CMK (cell line): ENCODE data around the gene CAMSAP1.

Source experiments
- DNase-seq: peaks from one replicate; pipeline ENCODE4 v3.0.0-alpha.2; 2010; ENCODE audit warnings: low read depth

CAMSAP1 gene

DNA sequence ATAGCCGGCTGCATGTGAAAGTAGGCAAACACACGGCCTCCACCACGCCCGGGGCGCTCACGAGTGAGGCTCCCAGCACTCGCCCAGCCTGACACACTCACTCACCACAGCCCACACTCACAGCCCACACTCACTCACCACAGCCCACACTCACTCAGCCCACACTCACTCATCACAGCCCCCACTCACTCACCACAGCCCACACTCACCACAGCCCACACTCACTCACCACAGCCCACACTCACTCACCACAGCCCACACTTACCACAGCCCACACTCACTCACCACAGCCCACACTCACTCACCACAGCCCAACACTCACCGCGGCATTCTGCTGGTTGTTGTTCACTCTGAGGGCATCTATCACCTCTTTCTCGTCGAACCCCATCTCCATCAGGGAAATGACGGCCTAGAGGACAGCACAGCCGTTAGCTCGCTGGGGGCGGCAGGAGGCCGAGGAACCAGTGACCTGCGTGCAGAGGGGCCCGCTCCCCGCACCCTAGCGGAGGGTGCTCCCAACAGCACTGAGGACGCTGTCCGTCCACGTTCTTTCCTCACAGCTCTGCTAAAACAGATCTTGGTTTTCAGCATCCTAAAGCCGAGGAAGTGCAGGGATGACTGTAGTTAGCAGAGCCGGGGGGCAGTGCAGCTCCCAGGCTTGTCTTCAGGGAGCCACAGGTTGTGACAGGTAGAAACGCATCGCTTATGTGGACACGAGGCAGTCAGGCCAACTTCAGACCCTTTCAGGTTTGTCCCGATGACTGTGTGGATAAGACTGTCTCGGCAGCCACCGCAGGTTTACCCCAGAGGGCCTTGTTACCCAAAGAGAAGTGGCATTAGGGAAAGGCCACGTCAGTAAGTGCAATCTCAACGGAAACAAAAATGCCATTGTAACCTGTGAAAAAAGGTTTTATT, 32.3 kb upstream of the CAMSAP1 start:
- DNase-seq: no peak

DNA sequence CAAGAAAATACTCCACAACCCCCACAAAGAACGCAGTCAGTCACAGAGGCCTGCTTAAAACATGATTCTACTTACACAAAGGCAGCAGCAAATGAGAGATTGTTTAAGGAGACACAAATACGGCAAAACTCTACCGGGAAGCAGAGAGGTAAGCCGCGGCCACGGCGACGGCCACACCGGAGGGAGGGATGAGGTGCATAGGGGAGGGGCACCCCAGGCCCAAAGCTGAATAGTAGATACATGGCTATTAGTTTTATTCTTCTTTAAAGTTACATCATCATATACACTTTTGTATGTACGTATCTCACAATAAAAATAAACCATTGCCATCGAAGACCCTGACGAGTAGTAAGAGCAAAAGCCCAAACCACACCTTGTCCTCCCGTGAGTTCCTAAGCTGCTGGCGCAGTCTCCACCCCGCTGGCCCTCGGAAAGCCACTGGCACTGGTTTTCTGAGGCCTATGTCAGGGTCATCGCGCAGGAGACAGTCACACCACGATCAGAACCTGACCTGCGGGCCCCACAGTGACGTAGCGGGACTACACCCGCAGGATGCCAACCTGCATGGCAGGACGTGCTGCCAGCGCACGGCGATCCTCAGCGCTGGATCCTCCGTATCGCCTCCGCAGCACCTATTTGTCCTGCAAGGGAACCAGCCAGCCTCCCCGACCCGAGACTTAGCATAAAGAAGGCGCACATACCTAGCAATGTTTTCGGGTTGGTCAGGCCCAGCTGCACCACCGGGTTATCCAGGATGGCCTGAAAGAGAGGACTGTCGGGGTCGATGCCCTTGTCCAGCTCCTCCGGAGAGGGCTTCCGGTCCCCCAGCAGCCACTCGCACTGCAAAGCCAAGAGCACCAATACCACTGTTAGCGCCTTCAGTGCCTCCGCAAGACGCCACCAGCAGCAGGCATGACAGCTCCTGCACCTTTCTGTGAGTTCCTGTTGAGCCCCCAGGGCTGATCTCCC, 30.5 kb upstream of the CAMSAP1 start:
- DNase-seq: no peak

DNA sequence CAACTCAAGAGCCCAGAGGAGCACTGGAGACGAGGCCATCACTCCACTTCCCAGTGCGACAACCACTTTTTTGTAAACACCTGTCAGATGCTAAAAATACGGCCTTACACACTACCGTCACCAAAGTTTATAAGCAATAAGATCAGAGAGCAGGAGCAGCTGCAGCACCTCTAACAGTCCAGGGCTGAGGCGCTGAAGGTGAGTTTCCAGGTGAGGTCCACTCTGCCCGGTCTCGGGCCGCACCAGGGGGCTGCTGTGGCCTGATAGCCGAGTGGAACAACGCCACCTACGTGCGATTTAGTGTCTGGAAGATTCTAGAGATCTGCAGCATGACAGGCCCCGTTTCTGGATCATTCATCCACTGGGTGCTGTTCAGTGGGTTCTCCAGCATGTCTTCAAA, 25.8 kb upstream of the CAMSAP1 start:
- no peak for DNase-seq

DNA sequence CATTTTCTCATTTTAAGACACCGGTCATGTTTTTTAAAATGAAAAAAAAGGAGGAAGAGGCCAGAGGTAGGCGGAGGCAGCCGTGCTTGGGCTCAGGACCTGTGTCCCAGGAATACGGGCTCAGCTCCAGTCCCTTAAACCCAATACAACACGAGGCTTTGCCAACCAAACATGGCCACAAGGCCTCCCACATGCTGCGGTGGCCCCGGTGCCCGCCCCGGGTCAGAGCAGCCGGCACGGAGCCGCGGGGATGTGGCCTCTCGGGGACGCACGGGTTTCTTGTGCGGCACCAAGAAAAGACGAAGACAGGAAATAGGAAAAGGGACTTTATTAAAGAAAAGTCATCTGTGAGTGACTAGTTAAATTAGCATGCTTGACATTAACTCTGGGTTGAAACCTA, 25.3 kb upstream of the CAMSAP1 start:
- DNase-seq: no peak

DNA sequence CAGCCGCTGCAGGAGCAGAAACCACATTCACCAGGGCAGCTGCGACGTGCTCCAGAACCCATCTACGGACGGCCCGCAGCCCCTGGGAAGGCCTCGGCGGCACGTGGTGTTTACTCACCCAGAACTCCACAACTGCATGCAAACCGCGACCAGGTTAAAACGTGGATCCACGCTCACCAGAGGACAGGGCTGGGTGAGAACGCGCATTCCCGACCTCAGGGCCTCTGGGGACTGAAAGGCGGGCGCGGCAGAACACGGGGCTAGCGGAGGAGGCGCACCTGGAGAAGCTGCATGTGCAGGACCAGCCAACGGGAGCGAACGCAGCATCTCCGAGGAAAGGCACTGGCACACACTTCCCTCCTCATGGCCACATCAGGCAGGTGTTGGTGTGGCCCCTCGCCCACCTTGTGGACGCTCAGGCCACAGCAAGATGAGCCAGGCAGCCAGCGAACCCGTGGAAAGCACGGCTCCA, 24.0 kb upstream of the CAMSAP1 start:
- no peak for DNase-seq

DNA sequence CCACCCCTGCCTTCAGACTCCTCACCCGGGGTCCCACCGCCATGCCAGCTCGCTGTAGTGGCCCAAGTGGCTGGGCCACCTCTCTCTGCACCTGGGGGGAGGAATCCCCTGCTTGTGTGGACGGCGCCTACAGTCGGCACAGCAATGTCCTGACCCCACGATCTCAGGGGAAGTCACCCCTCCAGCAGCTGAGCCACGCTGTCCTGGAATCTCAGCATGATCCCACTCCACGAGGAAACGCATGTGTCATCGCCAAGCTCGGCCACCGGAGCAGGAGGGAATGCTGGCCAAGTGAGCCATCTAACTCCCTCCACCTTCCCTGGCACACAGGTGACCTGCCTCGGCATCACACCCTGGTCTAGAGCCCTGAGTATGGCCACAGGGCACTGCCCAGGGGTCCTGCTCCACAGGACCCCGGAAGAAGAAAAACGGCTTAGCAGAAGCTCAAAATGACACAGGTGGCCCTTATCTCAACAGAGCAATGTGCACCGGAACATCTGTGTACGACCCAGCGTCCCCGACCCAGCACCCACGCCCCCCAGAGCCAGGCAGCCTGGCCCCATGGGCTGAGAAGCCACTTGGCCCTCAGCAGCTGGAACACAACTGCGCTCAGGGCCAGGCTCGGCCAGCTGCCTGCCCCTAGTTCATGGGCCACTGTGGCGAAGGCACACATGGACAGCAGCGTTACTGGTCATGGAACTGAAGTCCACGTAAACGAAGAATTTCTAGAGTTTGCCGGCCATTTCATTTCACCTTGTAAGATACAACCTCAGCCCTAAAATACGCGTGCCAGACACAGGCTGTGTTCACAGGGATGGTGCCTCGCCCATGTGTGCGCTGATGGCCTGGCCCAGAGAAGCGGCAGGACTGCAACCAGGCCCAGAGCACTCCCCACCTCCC, 23.4 kb upstream of the CAMSAP1 start:
- DNase-seq: no peak

DNA sequence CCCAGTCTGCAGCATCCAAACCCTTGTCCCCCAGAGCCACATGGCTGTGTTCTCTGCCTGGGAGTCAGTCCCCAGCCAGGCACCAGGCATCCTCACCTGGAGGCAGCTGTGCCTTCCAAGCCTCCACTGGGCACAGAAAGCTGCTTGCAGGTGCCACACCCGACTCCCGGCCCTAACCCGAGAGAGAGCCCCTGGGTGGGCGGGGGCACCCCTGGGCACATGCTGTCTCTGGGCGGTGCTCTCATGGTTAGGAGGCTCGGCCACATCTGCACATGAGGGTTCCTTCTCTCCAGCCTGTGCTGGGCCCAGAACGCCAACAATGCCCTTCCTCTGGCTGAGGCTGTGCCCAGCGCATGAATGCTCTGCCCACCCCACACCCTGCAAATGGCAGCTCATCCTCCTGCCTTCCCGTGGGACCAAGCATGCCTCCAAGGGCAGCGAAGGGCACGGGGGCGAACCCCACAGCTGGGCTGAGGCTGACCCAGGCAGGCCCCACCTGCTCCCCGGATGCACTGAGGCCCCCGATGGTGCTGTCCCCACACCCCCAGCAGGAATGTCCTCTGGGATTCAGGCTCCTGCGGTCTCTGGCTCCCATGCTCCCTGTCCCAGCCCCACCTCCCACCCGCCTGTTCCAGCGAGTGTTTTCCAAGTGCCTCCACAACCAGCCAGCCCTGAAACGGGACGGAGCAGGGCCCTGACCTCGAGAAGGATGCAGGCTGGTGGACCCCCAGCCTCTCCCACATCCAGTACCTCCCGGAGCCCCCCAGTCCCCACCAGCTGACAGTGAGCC, 22.5 kb upstream of the CAMSAP1 start:
- DNase-seq: no peak

DNA sequence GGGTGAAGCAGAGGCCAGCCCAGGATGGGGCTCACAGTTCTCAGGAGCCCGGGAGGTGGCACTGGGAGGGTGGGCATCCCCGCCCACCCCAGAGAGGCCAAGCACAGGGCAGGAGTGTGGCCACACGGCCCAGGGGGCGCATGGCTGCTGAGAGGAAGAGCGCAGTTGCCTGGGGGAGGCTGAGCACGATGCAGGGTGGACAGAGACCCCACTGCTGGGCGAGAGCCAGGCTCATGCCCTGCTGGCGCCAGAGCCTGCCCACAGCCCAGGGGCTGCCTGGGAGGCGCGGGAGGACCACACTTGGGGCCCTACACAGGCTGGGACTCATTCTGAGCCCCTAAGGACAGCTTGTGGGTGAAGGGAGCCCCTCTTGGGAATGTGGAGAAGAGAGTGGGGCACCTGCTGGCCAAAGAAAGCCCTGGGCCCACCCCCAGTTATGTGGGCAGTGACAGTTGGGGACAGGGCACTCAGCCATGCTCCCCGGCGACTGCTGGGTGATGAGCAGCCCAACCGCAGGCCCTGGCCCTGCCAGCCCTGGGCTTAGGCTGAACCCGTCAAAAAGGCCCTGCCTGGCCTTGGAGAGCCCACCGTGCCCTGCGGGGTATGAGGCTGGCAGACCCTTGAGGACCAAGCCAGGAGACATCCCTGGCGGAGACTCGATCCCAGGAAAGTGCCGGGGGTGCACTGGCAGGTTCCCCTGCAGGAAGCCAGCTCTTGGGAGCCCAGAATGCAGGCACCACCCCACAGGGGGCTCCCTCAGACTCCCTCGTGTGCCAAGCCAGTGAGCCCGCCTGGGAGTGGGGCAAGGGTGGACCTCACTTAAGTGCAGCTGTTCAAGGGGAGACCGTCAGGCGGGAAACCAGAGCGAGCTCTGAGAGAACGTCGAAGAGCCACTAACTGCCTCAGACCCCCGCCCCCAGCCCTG, 21.6 kb upstream of the CAMSAP1 start:
- no peak for DNase-seq

DNA sequence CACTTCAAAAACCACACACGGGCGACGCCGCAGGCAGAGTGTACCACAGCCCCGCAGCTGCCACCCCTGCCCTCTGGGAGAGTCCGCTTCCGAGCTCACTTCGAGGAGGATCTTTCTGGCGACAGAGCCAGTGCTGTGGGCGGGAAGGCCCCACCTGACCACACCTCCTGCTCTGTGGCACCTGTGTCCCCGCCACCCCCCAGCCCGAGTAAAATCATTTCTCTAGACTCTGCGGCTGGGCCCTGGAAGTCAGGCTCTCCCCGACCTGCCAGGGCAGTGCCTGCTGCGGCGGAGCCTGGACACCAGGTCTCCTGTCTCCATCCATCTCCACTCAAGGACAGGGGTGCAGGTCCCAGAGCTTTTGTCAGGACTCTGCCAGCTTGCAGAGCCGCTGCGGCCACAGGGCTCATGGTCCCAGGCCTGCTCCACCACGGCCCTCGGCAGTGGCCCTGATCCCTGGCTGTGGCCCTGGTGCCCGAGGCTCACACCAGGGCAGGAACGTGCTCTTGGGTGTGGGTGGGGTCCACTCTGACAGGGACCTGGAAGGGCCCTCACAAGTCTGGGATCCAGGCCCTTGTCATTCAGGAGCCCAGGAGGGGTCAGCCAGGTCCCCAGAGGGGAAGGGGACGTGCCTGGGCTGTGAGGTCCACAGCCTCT, 20.9 kb upstream of the CAMSAP1 start:
- DNase-seq: no peak

DNA sequence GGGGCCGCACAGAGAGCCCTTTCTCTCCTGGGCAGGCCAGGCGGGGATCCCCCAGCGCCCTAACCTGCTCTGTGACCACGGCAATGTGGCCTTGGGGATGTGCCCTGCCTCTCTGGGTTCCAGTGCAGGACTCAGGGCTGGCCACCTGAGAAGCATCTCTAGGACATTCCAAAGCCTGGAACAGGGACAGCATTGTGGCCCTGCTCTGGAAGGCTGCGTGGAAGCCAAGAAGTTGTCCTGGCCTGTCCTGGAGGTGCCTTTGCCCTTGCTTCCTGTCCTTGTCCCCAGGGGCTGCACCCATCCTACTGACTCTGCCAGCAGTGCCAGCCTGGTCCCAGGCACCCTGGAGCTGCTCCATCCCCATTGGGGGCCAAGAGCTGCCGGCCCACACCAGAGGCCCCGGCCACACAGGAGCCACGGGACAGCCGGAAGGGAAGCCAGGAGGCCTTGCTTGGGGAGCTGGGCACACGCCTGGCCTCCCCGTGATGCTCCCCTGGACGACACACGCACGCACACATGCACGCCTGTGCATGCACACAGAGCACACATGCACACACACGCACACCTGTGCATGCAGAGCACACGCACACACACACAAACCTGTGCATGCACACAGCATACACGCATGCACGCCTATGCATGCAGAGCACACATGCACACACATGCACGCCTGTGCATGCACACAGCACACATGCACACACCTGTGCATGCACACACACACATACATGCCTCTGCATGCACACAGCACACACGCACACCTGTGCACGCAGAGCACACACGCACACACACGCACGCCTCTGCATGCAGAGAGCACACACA, 20.1 kb upstream of the CAMSAP1 start:
- DNase-seq: no peak

DNA sequence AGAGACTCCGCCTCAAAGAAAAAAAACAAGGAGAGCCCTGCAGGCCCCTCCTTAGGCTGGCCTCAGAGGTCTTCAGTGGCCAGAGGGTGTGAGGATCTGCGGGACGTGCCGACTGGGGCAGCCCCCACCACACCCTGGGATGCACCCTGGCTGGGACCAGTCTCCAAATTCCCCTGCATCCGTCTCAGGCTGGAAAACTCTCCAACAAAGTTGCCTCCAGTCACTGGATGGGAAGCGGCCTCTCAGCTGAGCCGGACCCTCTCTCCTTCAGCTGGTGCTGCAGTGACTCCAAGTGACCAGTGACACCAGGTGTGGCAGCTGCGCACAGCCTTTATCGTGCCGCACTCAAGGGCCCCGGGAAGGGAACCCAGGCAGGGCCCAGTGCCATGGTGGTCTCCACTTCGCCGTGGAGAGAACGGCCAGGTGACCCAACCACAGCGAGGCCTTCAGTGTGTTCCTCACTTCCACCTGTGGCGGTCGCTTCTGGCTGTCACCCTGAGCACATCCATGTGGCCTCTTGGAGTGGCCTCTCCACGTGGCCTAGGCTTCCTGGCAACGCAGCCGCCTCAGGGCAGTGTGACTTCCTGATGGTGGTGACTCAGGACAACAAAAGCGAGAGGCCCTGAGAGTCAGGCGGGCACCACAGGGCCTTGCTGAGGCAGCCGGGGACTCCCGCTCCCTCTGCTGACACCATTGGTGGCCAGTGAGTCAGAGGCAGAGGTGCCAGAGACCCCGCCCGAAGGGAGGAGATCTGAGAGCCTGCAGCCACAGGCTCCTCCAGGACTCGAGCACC, 19.3 kb upstream of the CAMSAP1 start:
- DNase-seq: peak; percentile 59

DNA sequence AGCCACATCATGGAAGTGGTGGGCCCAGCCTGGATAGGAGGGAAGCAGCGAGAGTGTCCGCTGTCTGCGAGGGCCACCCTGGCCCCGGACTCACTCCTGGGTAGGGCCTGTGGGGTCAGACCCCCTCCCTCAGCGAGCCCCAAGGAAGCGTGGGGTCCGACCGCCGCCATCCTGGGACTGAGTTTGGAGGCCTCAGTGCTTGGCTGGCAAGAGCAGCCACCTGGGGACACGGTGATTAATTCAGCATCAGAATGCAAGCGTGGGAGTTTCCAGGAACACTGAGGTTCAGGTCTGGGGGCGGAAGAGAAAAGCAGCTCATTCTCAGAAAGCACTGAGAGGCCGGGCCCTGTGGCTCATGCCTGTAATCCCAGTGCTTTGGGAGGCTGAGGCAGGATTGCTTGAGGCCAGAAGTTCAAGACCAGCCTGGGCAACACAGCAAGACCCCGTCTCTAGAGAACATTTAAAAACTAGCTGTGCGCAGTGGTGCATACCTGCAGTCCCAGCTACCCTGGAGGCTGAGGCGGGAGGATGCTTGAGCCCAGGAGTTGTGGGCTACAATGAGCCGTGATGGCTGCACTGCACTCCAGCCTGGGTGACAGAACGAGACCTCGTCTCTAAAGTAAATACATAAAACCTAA, 18.3 kb upstream of the CAMSAP1 start:
- no peak for DNase-seq

DNA sequence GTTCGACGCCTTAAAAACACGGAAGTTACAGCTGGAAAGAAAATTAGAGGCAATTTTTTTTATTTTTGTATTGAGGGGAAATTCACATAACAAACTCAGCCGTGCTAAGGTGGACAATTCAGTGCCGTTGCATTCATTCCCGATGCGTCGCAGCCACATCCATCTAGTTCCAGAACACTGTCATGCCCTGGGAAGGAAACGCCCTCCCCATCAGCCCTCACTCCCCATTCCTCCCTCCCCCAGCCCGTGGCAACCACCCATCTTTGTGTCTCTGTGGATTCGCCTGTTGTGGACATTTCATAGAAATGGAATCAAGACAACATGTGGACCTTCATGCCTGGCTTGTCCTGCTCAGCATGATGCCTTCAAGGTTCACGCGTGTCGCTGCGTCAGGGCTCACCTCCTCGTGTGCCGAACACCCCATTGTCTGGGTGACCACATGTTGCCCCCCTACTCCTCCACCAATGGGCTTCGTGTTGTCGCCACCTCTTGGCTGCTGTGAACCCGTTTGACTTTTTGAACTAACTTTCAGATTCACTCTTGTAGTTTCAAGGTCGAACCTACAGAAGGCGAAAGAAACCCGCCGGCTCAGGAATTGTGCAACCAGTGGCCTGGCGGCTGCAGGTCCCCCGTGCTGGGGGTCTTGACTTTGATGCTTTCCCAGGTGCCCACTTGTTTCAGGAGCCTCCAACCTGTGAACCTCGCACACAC, 17.4 kb upstream of the CAMSAP1 start:
- no peak for DNase-seq

DNA sequence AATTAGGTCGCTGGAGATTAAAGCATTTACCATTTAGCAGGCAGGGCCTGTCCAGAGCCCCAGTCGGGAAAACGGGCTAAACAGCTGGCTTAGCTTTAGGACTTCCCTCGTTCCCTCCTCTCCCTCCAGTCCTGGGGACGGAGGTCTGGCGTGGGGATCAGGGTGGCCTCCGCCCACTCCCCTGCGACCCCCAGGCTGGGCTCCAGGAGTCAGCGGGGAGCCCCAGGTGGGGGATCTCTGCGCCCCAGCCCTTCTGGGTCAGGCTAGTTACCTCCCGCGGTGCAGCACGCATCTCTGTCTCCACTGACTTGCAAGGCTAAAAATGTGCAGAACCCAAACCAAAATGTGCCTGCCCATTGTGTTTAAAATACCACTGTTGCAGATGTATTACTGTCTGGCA, 16.2 kb upstream of the CAMSAP1 start:
- DNase-seq: no peak

DNA sequence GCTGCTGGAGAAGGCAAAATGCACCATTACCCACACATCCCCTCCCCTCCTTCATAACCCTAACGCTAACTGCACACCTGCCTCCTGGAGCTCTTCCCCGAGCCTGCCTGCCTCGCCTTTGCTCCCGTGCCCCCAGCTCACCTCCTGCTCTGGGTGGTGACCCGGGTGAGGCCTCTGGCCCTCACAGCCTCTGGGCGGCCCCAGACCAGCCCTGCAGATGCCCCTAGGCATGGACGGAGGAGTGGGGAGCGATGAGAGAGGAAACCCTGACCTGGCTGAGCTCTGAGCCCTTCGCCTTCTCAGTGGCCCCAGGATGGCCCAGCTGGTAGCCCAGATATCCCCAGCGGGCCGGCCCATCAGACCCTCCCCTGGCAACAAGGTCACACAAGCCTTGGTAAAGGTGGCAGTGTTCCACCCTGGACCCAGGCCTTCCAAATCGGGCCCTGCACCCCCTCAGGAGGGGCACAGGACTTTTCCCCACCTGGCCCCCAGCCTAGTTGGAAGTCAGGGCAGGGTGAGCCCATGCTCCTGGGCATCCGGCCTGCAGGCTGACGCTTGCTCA, 14.5 kb upstream of the CAMSAP1 start:
- no peak for DNase-seq

DNA sequence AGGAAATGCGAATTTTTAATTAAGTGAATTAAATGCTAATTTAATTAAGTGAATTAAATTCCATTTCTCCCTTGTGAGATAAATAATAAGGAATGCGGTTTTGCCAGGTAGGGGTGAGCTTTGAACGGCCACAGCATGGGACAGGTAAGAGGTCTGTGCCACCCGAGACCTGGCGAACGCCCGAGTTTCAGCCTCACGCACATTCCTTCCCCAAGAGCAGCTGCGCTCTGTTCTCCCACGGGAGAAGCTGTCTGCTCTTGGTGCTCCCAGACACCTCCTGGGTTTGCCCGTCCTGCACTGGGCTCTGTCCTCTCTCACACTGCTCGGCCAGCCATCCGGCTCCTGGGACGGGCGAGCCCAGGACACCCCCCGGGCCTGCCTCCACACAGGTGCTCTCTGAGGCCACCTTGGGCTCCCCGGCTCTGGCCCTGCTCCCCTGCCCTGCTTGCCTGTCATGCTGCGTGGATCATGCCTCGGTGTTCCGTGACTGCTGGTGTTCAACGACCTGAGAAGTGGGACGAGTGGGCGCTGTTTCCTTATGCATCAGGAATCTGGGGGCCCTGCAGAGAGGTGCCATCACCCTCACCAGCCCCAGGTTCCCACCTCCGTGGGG, 13.7 kb upstream of the CAMSAP1 start:
- DNase-seq: no peak
